Measurements from ENCODE around the gene BASP1. TPM values are rescaled to one million over a fixed set of nuclear protein-coding genes. Genes with fewer than 3 reads are reported as not detected.

Gene BASP1
- polyA plus RNA-seq, 1 of the 3 experiments (the other 2 are of a cell fraction) = 107 TPM

GRCh38 chr5:17267106-17267505 lies 49.7 kb downstream of the BASP1 start:
- Histone ChIP-seq H3K9me2 (no peaks in the 10 kb centered on the region), H3K27me3 (ENCODE audit: insufficient read depth) (no peaks in the 10 kb centered on the region), H3F3A (replicated peaks; ENCODE audit: insufficient read depth) (peaks cover 2% of the 10 kb centered on the region), H4K20me1 (ENCODE audit: insufficient read depth) (peaks cover 4% of the 10 kb centered on the region), H3K9ac (no peak overlapping the region), H3K4me3 (ENCODE audit: low read depth in 2 of 2, low read length in 1 of 2) (no peak overlapping the region), H3K9me3 (no peaks in the 10 kb centered on the region), H3K36me3 (replicated peaks in 1 of 2; ENCODE audit: control insufficient read depth in 1 of 2, insufficient read depth in 2 of 2, low read length in 1 of 2) (peaks cover 0 to 5% of the 10 kb centered on the region in 2 experiments), H3K4me2 (no peak overlapping the region), H3K4me1 (ENCODE audit: control insufficient read depth in 1 of 2, insufficient read depth in 2 of 2, low read depth in 1 of 2, low read length in 1 of 2) (no peaks in the 10 kb centered on the region), H3K27ac (ENCODE audit: low read depth in 2 of 2, low read length in 1 of 2) (no peak overlapping the region), H2AFZ (ENCODE audit: low read depth) (no peak overlapping the region), H3K79me2 (ENCODE audit: insufficient read depth) (peaks cover 92% of the 10 kb centered on the region; the same call in 1 of the 2 replicates)
- no peak for DNase-seq
- CTCF ChIA-PET = interaction anchor here (0.9 kb wide), 1 partner anchor 51 kb away, joined by 3 read pairs; no protein-coding TSS in a partner anchor
- TF ChIP-seq NRF1 (IDR thresholded peaks at IDR 0.05; ENCODE audit: low read depth, low read length) = no peak
- no peak for TF ChIP-seq REST (IDR thresholded peaks at IDR 0.05; ENCODE audit: low read depth, low read length)
- TF ChIP-seq MXI1 (IDR thresholded peaks at IDR 0.05; ENCODE audit: low read depth, low read length) = no peak
- no peak for TF ChIP-seq FOSL2 (IDR thresholded peaks at IDR 0.05; ENCODE audit: borderline replicate concordance, low read depth)
- no peak for TF ChIP-seq GATA2 (CRISPR knock-in tag; IDR thresholded peaks at IDR 0.05)
- no peak for TF ChIP-seq USF1 (IDR thresholded peaks at IDR 0.05; ENCODE audit: borderline replicate concordance, low read depth)
- TF ChIP-seq CTCF (IDR thresholded peaks at IDR 0.05) = no peak
- TF ChIP-seq MEF2A (IDR thresholded peaks at IDR 0.05; ENCODE audit: borderline replicate concordance, low read depth) = no peak
- no peak for TF ChIP-seq GABPA (IDR thresholded peaks at IDR 0.05; ENCODE audit: low read depth)
- TF ChIP-seq RFX5 (IDR thresholded peaks at IDR 0.05; ENCODE audit: low read length) = no peak
- no peak for TF ChIP-seq RXRA (IDR thresholded peaks at IDR 0.05; ENCODE audit: borderline replicate concordance, low read depth)
- TF ChIP-seq SMC3 (IDR thresholded peaks at IDR 0.05; ENCODE audit: low read depth, low read length) = no peak
- no peak for TF ChIP-seq TCF12 (IDR thresholded peaks at IDR 0.05)
- no peak for TF ChIP-seq FOXJ3 (CRISPR knock-in tag; IDR thresholded peaks at IDR 0.05)
- no peak for TF ChIP-seq SIN3A (IDR thresholded peaks at IDR 0.05; ENCODE audit: borderline replicate concordance, low read depth, low read length)
- no peak for TF ChIP-seq IRF3 (IDR thresholded peaks at IDR 0.05; ENCODE audit: low read depth, low read length)
- TF ChIP-seq JUND (IDR thresholded peaks at IDR 0.05) = no peak
- TF ChIP-seq ZBTB33 (IDR thresholded peaks at IDR 0.05; ENCODE audit: borderline replicate concordance, low read depth) = no peak
- TF ChIP-seq EZH2phosphoT487 (IDR thresholded peaks at IDR 0.05; ENCODE audit: borderline replicate concordance, low read depth) = no peak
- TF ChIP-seq CHD2 (IDR thresholded peaks at IDR 0.05; ENCODE audit: low read length, partially characterized antibody) = no peak
- POLR2A ChIA-PET = interaction anchor here (0.6 kb wide), 1 partner anchor 24 kb away, joined by 5 read pairs; no protein-coding TSS in a partner anchor
- WGBS (ENCODE audit: low lambda C conversion rate) = 92% methylated on average over 5 of the region's 5 CpGs
